ENCODE results near the gene TMEM184A. TPM values are rescaled to one million over a fixed set of nuclear protein-coding genes. Genes with fewer than 3 reads are reported as not detected.

TMEM184A gene
- total and polyA plus RNA-seq, 2 donors (not counting 3 experiments of a cell fraction or from before 2014, with no cell fraction given) = 0.48 TPM; not detected in 1

GRCh38 chr7:1590887-1591286, 34.9 kb upstream of the TMEM184A start:
- no peak overlapping the region for H3K4me2 ChIP-seq (ENCODE audit: insufficient read depth, low read length)
- no peaks in the 10 kb centered on the region for H3K9me1 ChIP-seq (replicated peaks; ENCODE audit: control insufficient read depth, extremely low read depth, insufficient read depth, low read length)
- H3K36me3 ChIP-seq (ENCODE audit: control insufficient read depth in 2 of 2, extremely low read depth in 1 of 2, insufficient read depth in 2 of 2, low read length in 2 of 2) = no peaks in the 10 kb centered on the region
- FAIRE-seq (no peak), DNase-seq (ENCODE audit: low read depth, low spot score) (no peak)
- intact Hi-C loops (cut with micrococcal nuclease) (no loop called here), dilution Hi-C loops (cut with MboI; ENCODE audit: extremely low pct_ligation_motif_present, low sequenced_read_pairs) (no loop called here)
- no TSS peak for BruUV-seq (replicated peaks)
- no peaks in the 10 kb centered on the region for H3K79me2 ChIP-seq (ENCODE audit: control insufficient read depth, insufficient read depth, low read length)
- no peaks in the 10 kb centered on the region for H3K4me1 ChIP-seq (ENCODE audit: control insufficient read depth, extremely low read depth, insufficient read depth, low read length)
- H3K27ac ChIP-seq (ENCODE audit: insufficient read depth, low read depth, low read length) = no peak overlapping the region
- no peak overlapping the region for H2AFZ ChIP-seq (ENCODE audit: low read depth, low read length)
- H4K20me1 ChIP-seq (replicated peaks; ENCODE audit: control insufficient read depth, extremely low read depth, insufficient read depth, low read length) = no peaks in the 10 kb centered on the region
- POLR2A ChIA-PET = no interaction called here
- CTCF ChIA-PET = interaction anchor here (1.0 to 1.2 kb wide), 2 partner anchors 8 to 12 kb away, joined by 3 to 4 read pairs; no protein-coding TSS in a partner anchor
- H3K9me3 ChIP-seq (replicated peaks; ENCODE audit: control insufficient read depth, insufficient read depth, low read length) = no peaks in the 10 kb centered on the region
- peaks cover 13 to 14% of the 10 kb centered on the region in 2 experiments for H3K27me3 ChIP-seq (ENCODE audit: control insufficient read depth in 2 of 2, insufficient read depth in 2 of 2, low read length in 2 of 2)
- TF ChIP-seq MYC (IDR thresholded peaks at IDR 0.05; ENCODE audit: low read depth, low read length) = no peak
- TF ChIP-seq, protein P1, sequence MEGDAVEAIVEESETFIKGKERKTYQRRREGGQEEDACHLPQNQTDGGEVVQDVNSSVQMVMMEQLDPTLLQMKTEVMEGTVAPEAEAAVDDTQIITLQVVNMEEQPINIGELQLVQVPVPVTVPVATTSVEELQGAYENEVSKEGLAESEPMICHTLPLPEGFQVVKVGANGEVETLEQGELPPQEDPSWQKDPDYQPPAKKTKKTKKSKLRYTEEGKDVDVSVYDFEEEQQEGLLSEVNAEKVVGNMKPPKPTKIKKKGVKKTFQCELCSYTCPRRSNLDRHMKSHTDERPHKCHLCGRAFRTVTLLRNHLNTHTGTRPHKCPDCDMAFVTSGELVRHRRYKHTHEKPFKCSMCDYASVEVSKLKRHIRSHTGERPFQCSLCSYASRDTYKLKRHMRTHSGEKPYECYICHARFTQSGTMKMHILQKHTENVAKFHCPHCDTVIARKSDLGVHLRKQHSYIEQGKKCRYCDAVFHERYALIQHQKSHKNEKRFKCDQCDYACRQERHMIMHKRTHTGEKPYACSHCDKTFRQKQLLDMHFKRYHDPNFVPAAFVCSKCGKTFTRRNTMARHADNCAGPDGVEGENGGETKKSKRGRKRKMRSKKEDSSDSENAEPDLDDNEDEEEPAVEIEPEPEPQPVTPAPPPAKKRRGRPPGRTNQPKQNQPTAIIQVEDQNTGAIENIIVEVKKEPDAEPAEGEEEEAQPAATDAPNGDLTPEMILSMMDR (IDR thresholded peaks at IDR 0.05; ENCODE audit: extremely low read depth in 1 of 2, insufficient read depth in 1 of 2, low read depth in 1 of 2, low read length in 2 of 2) = no peak
- TF ChIP-seq MAX (IDR thresholded peaks at IDR 0.05; ENCODE audit: insufficient read depth, insufficient read length) = no peak
- TF ChIP-seq FOS (IDR thresholded peaks at IDR 0.05; ENCODE audit: borderline replicate concordance, insufficient read depth, low read length) = no peak
- no peak for TF ChIP-seq EZH2 (IDR thresholded peaks at IDR 0.05; ENCODE audit: borderline replicate concordance, low read depth, low read length, severe bottlenecking)
- TF ChIP-seq POLR2A (IDR thresholded peaks at IDR 0.05; ENCODE audit: low read depth, low read length) = no peak
- no peak for TF ChIP-seq GATA2 (IDR thresholded peaks at IDR 0.05; ENCODE audit: insufficient read depth, insufficient read length, low read depth, low read length)
- TF ChIP-seq JUN (IDR thresholded peaks at IDR 0.05; ENCODE audit: borderline replicate concordance, insufficient read depth, insufficient read length, low read depth) = no peak
- TF ChIP-seq POLR2AphosphoS5 (IDR thresholded peaks at IDR 0.05; ENCODE audit: insufficient read depth, low read depth, low read length) = no peak
- no peak overlapping the region for H3K4me3 ChIP-seq (replicated peaks in 1 of 3; ENCODE audit: insufficient read depth in 1 of 3, low read depth in 1 of 3, low read length in 3 of 3)
- no peak overlapping the region for H3K9ac ChIP-seq (replicated peaks; ENCODE audit: extremely low read depth, insufficient read depth, low read length)

All from endothelial cell of umbilical vein (primary cell).